OCI-LY7 (cell line): ENCODE measurements around the gene C17orf67. TPM values are rescaled to one million over a fixed set of nuclear protein-coding genes. Genes with fewer than 3 reads are reported as not detected.

ENCODE experiments used
- BruUV-seq: library from RNA; stranded (reverse); fragments of 400-500 nt; replicated peaks from 2 replicates; lab custom pipeline; 2021; lab: Mats Ljungman, UMichigan
- CTCF ChIA-PET: fragments of 300-600 bp; sonication (Branson Sonifier 250); formaldehyde crosslinking; loops from one replicate; lab custom pipeline; 2022; ENCODE audit warnings: antibody characterized with exemption; ENCODE audit not compliant: unreplicated experiment; lab: Charles Lee
- POLR2A ChIA-PET: fragments of 300-600 bp; sonication (Branson Sonifier 250); formaldehyde crosslinking; loops from one replicate; lab custom pipeline; 2022; ENCODE audit warnings: antibody characterized with exemption; lab: Charles Lee
- DNase-seq: peaks from one replicate; pipeline ENCODE4 v3.0.0-alpha.2; 2015; ENCODE audit warnings: low spot score
- H2AFZ ChIP-seq: fragments of 200-600 bp; sonication (generic), shearing (Covaris generic); 2 replicates; pipeline ENCODE4 v1.6.1; 2014; ENCODE audit warnings: mild to moderate bottlenecking, antibody characterized with exemption, low read length, moderate library complexity
- H3K27ac ChIP-seq: fragments of 200-600 bp; sonication (generic); 2 replicates; pipeline ENCODE4 v1.5.1; 2014; ENCODE audit warnings: mixed run types, low read depth, mild to moderate bottlenecking, moderate library complexity, low read length, inconsistent platforms; ENCODE audit not compliant: poor library complexity, severe bottlenecking
- H3K36me3 ChIP-seq: fragments of 200-600 bp; sonication (generic); 2 replicates; pipeline ENCODE4 v1.6.1; 2014; ENCODE audit warnings: mild to moderate bottlenecking, antibody characterized with exemption, low read length, moderate library complexity, mixed read lengths; ENCODE audit not compliant: insufficient read depth
- H3K4me1 ChIP-seq: fragments of 200-600 bp; sonication (generic); 2 replicates; pipeline ENCODE4 v1.5.1; 2014; ENCODE audit warnings: mild to moderate bottlenecking, low read length; ENCODE audit not compliant: insufficient read depth, poor library complexity, severe bottlenecking
- H3K4me2 ChIP-seq: fragments of 200-600 bp; sonication (generic); 2 replicates; pipeline ENCODE4 v1.6.1; 2014; ENCODE audit warnings: mild to moderate bottlenecking, low read length
- H3K4me3 ChIP-seq: fragments of 200-600 bp; sonication (generic); 2 replicates; pipeline ENCODE4 v1.5.1; 2014; ENCODE audit warnings: mild to moderate bottlenecking, low read depth, low read length; ENCODE audit not compliant: poor library complexity, severe bottlenecking
- H3K79me2 ChIP-seq: fragments of 200-600 bp; sonication (generic); 2 replicates; pipeline ENCODE4 v1.6.1; 2016; ENCODE audit warnings: low read depth, mild to moderate bottlenecking, low read length, moderate library complexity, mixed read lengths; ENCODE audit not compliant: insufficient read depth
- H3K9me2 ChIP-seq: fragments of 200-600 bp; sonication (generic); 2 replicates; pipeline ENCODE4 v1.6.1; 2016; ENCODE audit warnings: mild to moderate bottlenecking, low read length, mixed read lengths; ENCODE audit not compliant: insufficient read depth
- H3K9me3 ChIP-seq: fragments of 200-600 bp; sonication (generic); 2 replicates; pipeline ENCODE4 v1.6.1; 2014; ENCODE audit warnings: mild to moderate bottlenecking, mixed run types, low read length, mixed read lengths
- H4K20me1 ChIP-seq: fragments of 200-600 bp; sonication (generic); 2 replicates; pipeline ENCODE4 v1.6.1; 2014; ENCODE audit warnings: mild to moderate bottlenecking, antibody characterized with exemption, low read length, moderate library complexity, mixed read lengths; ENCODE audit not compliant: insufficient read depth
- EZH2phosphoT487 ChIP-seq: fragments of 200-600 bp; sonication (generic); IDR thresholded peaks from 2 replicates; pipeline ENCODE4 v1.6.1; 2018; ENCODE audit warnings: low read depth, borderline replicate concordance, mild to moderate bottlenecking, mixed run types, antibody characterized with exemption, low read length, moderate library complexity, mixed read lengths
- intact Hi-C: fragments of 100-400 bp; cut with micrococcal nuclease; formaldehyde crosslinking; loops from one replicate; pipeline ENCODE4 v1.10.0; 2022; ENCODE audit not compliant: unreplicated experiment
- total RNA-seq, 2 experiments: library from RNA; depleted of rRNA in 1 of 2; stranded (reverse); fragments of >200 nt in 1 of 2; shearing (Covaris generic) in 1 of 2; gene quantifications; 2 replicates each; pipeline ENCODE4 v1.2.3, GENCODE V29; 2014 to 2022
- TF ChIP-seq, protein P1 (sequence below): fragments of 200-600 bp; sonication (generic); conservative IDR thresholded peaks from 2 replicates; pipeline ENCODE4 v1.5.1; 2014; ENCODE audit warnings: mild to moderate bottlenecking, antibody characterized with exemption, low read length, moderate library complexity, mixed read lengths

Gene C17orf67
- total RNA-seq, 2 experiments from 2014 or later: 5.2 to 5.4 TPM

DNA sequence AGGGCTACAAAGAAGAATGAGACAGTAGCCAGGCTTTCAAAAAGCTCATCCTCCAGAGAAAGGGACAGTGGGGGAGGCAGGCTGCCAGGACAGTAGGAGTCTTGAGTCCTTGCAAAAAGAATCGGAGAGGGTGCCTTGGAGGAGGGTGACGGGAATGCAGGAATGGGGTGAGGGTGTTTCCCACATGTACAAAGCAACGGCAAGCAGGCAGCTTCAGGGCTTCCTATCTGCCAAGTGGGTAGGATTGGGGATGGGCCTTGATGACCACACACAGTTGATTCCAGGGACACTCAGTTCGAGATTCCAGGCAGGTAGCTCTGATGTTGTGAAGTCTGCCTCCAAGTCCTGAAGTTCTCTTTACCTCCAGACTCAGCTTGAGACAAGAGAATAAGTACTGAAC lies 54.4 kb downstream of the C17orf67 start:
- H2AFZ ChIP-seq: no peak overlapping the region; the same call in 1 of the 2 replicates
- no peak overlapping the region for H3K27ac ChIP-seq
- intact Hi-C loops: no loop called here
- no peaks in the 10 kb centered on the region for H3K79me2 ChIP-seq
- no TSS peak for BruUV-seq
- ChIA-PET POLR2A (interaction anchor here (0.6 kb wide), 1 partner anchor 150 kb away, joined by 4 read pairs; no protein-coding TSS in a partner anchor), CTCF (no interaction called here)
- H3K36me3 ChIP-seq: no peaks in the 10 kb centered on the region
- no peak for DNase-seq
- H3K4me3 ChIP-seq: no peak overlapping the region
- peaks cover 10% of the 10 kb centered on the region for H3K4me1 ChIP-seq
- no peak for TF ChIP-seq EZH2phosphoT487
- TF ChIP-seq, protein P1, sequence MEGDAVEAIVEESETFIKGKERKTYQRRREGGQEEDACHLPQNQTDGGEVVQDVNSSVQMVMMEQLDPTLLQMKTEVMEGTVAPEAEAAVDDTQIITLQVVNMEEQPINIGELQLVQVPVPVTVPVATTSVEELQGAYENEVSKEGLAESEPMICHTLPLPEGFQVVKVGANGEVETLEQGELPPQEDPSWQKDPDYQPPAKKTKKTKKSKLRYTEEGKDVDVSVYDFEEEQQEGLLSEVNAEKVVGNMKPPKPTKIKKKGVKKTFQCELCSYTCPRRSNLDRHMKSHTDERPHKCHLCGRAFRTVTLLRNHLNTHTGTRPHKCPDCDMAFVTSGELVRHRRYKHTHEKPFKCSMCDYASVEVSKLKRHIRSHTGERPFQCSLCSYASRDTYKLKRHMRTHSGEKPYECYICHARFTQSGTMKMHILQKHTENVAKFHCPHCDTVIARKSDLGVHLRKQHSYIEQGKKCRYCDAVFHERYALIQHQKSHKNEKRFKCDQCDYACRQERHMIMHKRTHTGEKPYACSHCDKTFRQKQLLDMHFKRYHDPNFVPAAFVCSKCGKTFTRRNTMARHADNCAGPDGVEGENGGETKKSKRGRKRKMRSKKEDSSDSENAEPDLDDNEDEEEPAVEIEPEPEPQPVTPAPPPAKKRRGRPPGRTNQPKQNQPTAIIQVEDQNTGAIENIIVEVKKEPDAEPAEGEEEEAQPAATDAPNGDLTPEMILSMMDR: no peak
- 0 out of 2 replicates have a peak overlapping the region, but pooled peaks have one; percentile 72 for H3K4me2 ChIP-seq
- no peaks in the 10 kb centered on the region for H4K20me1 ChIP-seq
- H3K9me3 ChIP-seq: no peaks in the 10 kb centered on the region
- H3K9me2 ChIP-seq: no peaks in the 10 kb centered on the region

DNA sequence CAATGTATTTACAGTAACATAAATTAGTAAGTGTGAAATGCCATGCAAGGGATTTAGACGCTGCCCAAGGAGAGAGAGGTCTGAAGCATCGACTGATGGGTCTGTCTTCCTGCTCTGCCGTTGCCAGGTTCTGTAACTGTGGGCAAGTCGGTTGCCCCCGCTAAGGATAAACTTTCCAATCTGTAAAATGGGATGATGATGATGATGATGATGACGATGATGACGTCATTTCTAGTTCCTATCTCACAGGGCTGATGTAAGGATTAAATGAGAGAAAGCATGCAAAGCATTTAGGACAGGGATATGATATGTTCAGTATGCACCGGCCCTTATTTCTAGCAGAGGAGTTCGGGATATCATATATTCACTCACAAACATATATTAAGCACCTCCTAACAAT lies 54.8 kb downstream of the C17orf67 start:
- H2AFZ ChIP-seq: no peak overlapping the region
- H3K4me1 ChIP-seq: peaks cover 10% of the 10 kb centered on the region
- no peak for DNase-seq
- H3K4me3 ChIP-seq: no peak overlapping the region
- H3K9me2 ChIP-seq: no peaks in the 10 kb centered on the region
- H3K9me3 ChIP-seq: no peaks in the 10 kb centered on the region
- no peak for TF ChIP-seq EZH2phosphoT487
- TF ChIP-seq, protein P1: no peak
- no peaks in the 10 kb centered on the region for H3K79me2 ChIP-seq
- H3K36me3 ChIP-seq: no peaks in the 10 kb centered on the region
- intact Hi-C loops: no loop called here
- POLR2A ChIA-PET: no interaction called here
- H3K27ac ChIP-seq: no peak overlapping the region
- H3K4me2 ChIP-seq: no peak overlapping the region
- BruUV-seq: no TSS peak
- no peaks in the 10 kb centered on the region for H4K20me1 ChIP-seq
- CTCF ChIA-PET: no interaction called here

DNA sequence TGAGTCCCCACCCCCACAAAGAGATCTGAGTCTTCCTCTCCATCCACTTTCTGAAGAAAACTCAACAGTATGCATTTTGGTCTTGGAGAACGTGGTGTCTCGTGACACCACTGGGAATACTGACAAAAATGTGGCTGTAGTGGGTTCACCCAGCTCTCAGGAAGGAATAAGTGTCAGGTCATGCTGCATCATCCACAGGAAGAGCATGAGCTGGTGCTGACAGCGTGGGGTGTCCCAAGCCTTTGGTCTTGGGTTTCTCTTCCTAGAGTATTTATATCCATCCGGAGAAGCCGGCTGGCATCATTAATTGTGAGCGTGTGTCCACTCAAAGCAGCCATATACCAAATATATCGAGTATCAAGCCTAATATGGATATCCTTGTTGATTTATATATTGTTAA lies 55.9 kb downstream of the C17orf67 start:
- no peak overlapping the region for H2AFZ ChIP-seq
- H3K79me2 ChIP-seq: no peaks in the 10 kb centered on the region
- no peak for DNase-seq
- no peaks in the 10 kb centered on the region for H3K9me2 ChIP-seq
- H3K27ac ChIP-seq: no peak overlapping the region
- no peaks in the 10 kb centered on the region for H3K9me3 ChIP-seq
- ChIA-PET CTCF (no interaction called here), POLR2A (no interaction called here)
- intact Hi-C loops: no loop called here
- H3K36me3 ChIP-seq: no peaks in the 10 kb centered on the region
- no TSS peak for BruUV-seq
- peaks cover 10% of the 10 kb centered on the region for H3K4me1 ChIP-seq
- H4K20me1 ChIP-seq: no peaks in the 10 kb centered on the region
- H3K4me3 ChIP-seq: no peak overlapping the region
- H3K4me2 ChIP-seq: no peak overlapping the region
- no peak for TF ChIP-seq EZH2phosphoT487
- TF ChIP-seq, protein P1: no peak
